Measurements from ENCODE around the gene FRAT2.
"Not testable (repeated sequence)": the region's sequence is repeated elsewhere in the genome, so short reads cannot be mapped to it uniquely, and the experiment has no call there.

FRAT2 gene

DNA sequence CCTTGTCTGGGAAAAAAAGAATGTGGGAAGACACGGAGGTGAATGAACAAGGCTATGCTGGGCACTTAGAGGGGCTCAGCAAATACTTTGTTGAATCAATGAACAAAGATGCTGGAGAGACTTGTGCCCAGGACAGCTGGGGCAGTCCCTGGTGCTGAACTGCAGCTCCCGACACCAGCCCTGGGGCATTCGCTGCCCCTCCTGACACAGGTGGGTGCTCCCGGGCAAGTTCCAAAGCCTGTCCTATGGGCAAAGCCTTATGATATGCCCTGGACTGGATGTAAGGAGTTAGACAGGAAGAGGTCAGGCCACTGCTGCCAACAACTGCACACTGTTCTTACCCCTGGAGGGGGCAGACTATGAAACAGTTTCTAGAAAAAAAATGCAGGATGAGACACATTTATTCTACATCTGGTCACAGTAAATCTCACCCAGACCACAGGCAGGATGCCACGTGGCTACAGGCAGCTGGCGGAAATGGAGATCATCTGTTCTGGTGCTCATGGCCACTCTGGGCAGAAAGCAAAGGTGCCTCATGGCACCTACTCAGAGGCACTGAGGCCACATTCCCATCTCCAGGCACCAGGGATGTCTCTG is 21.9 kb upstream of the FRAT2 start:
- DNase-seq (ENCODE audit: low read depth in 2 of 2), result no peak

DNA sequence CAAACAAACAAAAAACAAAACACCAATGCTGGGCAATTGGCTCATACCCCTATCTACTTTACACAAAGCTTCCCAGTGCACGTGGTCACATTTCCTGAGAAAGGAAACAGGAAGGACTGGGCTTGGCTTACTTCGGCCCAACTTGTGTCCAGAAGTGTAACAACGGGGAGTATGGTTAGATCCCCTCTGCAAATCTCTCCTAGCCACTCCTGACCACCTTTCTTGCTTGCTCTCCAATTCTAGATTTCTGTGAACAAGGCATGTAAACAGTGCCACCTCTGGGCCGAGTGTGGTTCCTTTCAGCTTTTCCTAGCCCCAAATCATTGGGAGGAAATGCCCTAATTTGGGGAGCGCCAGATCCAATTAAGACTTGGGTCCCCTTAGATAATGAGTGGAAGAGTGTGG is 21.0 kb upstream of the FRAT2 start:
- no peak for DNase-seq (ENCODE audit: low read depth in 2 of 2)

DNA sequence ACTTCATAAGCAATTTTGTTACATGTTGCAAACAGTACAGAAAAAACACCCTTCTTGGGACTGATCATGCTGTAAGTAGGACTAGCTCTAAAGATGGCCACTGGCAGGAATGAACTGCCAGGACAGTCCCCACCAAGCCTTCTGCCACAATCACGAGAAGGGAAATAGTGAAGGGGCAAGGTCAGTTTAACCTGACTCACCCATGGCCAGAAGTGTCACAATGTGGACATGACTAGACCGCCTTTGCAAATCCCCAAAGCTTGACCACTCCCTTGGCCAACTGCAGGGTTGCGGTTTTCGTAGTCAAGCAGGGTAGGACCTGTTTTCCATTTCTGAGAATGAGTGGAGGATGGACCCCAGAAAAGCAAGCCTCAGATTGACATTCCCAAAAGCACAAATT is 19.4 kb upstream of the FRAT2 start:
- no peak for DNase-seq (ENCODE audit: low read depth in 2 of 2)

DNA sequence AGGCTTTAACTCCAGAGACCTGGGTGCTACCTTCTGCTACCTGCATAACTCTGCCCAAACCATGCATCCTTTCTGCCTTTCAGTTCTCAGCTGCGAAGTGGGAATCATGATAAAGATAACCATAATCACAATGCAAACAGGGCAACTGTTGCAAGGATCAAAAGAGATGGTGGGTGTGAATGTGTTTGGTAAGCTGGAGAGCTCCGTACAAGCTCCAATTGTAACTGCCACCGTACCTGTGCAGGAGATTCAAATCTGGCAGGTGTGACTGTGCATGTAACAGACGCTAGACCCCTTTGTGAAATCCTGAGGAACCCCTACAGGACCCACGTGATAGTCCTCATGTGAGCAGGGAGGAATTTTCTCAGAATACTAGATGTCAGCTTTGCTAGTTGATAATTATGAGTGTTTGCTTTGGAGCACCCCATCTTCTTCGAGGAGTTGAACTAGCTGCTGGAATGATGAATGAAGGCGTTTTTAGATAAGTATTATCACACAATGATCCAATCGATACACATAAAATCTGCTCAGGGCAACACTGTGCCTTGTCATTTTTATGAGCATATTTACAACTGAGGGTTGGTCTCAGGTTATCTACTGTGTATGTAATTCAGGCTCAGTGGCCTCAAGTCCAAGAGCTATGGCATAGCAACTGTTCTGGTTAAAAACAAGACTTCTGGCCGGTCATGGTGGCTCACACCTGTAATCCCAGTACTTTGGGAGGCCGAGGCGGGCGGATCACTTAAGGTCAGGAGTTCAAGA is 15.4 kb upstream of the FRAT2 start:
- DNase-seq (ENCODE audit: low read depth in 2 of 2), result no peak

DNA sequence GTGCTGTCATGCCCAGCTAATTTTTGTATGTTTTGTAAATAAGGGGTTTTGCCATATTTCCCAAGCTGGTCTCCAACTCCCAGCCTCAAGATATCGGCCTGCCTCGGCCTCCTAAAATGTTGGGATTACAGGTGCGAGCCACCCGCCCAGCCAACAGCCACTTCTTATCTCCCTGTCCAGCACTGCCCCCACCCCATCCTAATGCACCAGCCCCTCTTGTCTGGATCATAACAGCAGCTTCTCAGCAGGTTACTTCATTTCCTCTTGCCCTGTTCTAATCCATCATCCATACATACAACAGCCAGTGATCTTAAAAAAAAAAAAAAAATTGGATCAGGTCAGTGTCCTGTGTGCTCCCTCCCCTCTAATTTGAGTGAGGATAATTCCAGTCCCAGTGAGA is 12.8 kb upstream of the FRAT2 start:
- DNase-seq (ENCODE audit: low read depth in 2 of 2), result no peak

DNA sequence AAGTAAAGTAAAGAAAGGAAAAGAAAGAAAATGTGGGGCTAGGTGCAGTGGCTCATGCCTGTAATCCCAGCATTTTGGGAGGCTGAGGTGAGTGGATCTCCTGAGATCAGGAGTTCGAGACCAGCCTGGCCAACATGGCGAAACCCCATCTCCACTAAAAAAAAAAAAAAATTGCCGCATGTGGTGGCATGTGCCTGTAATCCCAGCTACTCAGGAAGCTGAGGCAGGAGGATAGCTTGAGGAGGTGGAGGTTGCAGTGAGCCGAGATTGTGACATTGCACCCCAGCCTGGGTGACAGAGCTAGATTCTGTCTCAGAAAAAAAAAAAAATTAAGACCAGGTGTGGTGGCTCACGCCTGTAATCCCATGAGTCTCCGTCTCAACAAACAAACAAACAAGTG is 9.1 kb upstream of the FRAT2 start:
- DNase-seq (ENCODE audit: low read depth in 2 of 2), result not testable (repeated sequence)

DNA sequence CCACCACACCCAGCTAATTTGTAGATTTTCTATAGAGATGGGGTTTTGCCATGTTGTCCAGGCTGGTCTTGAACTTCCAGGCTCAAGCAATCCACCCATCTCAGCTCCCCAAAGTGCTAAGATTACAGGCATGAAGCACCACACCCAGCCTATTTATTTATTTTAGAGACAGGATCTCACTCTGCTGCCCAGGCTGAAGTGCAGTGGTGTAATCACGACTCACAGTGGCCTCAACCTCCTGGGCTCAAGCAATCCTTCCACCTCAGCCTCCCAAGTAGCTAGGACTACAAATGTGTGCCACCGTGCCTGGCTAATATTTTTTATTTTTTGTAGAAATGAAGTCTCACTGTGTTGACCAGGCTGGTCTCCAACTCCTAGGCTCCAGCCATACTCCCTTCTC is 6.9 kb upstream of the FRAT2 start:
- no peak for DNase-seq (ENCODE audit: low read depth in 2 of 2)

DNA sequence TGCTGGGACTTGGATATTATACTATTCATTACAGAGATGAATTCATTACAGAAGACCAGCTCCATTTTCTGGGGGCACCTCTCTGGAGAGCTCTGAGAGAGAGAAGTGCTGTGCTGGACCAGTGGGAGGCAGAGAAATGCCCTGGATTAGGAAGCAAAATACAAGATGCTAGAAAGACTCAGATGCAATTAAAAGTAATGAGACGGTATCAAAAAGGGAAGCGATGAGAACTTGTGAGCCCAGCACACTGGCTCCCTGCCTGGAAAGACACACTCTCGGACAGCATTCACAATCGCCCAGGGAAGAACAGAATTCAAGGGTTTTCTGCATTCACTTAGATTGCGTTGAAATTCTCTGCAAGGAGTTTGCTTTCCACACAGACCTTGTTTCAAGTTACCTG is 3.5 kb upstream of the FRAT2 start:
- no peak for DNase-seq (ENCODE audit: low read depth in 2 of 2)

DNA sequence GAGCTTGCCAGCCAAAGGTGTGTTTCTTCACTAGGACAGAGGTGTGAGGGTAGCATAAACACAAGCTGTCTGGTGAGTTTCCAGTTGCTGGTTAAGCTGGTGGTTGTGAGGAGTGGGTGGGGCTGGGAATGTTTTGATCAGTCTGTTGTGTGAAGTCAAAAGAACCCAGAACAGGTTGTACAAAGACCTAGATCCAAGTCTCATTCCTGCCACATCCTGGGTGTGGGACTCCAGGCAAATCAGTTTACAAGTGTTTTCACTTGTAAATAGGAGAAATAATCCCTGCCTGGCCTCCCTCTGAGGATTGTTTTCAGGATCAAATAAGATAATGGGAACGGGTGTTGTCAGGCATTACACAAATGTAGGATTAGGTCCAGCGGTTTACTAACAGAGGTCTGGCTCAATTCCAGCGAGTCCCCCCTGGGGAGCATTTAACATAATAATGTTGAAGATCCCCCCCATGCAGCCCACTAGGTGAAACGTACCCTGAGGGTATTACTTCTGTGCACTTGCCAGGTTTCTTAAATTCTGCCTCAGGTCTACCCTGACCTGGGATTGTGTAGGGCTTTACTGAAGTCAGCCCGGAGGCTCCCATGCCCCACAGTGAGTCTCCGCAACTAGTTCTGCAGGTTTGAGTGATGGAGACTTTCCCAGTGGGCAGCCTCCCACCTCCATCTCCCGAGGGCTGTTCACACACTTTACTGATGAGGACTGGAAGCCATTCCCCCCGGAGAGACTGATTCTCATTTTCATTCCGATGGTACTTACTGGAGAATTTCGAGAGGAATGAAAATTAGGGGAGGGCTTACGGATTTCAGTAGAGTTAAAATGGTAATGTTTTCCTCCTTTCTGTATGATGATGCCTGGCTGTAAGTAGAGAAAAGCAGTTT is 2.7 kb upstream of the FRAT2 start:
- no peak for DNase-seq (ENCODE audit: low read depth in 2 of 2)

DNA sequence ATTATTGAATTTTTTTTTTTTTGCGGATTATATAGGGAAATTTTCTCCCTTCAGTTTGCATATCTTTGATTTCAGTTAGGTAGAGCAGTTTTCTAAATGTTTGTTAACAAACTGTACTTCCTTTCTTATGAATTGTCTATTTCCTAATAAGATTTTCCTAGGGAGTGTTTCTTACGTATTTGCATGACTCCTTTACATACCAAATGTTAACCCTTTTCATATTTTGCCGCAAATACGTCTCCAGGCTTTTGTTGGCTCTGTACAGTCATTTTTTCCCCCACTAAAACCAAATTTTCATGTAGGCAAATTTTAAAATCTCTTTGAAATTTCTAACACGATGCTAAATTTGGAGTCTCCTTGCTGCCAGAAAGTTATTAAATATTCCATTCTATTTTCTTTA is 1.9 kb upstream of the FRAT2 start:
- DNase-seq (ENCODE audit: low read depth in 2 of 2), result no peak

DNA sequence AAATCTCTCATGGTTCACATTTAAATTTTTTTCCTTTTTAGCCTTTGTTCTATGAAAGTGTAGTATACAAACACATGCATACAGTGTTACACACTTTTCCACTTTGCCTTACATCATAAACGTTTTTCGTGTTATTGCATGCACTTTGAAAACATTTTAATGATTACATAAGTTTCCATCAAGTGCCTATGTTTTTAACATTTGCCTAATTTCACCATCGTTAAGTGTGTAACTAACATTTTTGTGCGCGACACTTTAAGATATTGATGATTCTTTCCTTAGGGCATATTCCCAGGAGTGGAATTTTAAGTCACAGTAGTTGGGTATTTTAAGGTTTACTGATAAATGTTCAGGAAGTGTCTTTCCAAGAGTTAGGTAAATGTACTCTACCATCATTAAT is 1.5 kb upstream of the FRAT2 start:
- no peak for DNase-seq (ENCODE audit: low read depth in 2 of 2)

DNA sequence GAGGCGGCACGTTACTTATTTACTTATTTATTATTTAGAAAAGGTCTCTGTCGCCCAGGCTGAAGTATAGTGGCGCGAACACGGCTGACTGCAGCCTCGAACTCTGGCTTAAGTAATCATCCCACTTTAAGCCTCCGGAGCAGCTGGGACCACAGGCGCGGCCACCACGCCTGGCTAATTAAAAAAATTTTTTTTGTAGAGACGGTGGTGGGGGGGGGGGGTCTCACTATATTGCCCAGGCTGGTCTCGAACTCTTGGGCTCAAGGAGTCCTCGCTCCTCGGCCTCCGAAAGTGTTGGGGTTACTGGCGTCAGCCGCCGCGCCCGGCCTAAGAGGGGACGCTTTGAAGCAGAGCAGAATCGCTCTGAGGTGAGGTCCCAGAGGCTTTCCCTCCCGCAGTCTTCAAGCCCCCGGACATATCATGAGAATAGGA is 675 bp upstream of the FRAT2 start:
- no peak for DNase-seq (ENCODE audit: low read depth in 2 of 2)

DNA sequence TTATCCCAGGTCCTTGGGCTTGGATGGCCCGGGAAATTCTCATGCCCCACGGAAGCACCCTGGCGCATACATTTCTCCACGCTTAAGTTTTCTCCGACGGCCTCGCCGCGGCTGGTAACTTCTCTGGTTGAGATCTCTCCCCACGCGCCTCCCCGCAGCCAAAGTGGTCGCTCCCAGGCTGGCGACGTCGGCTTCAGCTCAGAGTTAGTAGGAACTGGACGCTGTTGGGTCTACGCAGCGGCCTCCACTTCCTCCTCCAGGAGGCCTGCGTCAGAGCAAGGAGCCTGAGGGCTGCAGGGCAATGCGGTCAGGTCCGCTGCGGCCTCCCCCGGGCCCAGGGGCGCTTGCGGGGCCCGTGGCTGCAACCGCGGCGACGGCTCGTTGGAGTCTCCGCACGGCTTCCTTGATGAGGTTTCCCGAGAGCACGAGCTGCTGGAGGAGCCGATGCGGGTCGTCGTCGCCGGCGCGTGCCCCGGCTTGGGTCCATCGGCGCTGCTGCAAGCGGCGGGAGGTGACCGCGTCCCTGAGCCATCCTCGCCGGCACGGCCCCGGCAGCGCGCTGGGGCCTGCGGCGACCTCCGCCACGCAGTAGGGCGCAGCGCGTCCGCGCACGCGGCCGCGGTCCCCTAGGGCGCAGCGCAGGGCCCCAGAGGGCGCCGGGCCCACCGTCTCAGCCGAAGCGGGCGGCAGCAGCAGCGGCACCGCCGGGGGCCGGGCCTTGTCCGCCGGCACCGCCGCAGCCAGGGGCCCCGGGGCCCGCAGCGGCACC is 744 bp downstream of the FRAT2 start:
- DNase-seq (ENCODE audit: low read depth in 2 of 2), result no peak

DNA sequence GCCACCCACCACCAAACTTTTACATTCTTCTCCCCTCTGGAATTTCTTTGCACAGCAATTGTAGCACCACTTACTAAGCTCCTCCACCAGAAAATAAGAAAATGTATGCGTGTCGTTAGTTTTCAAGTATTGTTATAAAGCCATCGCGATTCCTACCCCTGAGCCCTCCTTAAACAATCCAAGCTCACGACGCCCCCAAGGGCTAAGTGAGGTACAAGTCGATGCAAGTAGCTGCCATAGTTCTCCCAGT is 1.3 kb downstream of the FRAT2 start:
- no peak for DNase-seq (ENCODE audit: low read depth in 2 of 2)

DNA sequence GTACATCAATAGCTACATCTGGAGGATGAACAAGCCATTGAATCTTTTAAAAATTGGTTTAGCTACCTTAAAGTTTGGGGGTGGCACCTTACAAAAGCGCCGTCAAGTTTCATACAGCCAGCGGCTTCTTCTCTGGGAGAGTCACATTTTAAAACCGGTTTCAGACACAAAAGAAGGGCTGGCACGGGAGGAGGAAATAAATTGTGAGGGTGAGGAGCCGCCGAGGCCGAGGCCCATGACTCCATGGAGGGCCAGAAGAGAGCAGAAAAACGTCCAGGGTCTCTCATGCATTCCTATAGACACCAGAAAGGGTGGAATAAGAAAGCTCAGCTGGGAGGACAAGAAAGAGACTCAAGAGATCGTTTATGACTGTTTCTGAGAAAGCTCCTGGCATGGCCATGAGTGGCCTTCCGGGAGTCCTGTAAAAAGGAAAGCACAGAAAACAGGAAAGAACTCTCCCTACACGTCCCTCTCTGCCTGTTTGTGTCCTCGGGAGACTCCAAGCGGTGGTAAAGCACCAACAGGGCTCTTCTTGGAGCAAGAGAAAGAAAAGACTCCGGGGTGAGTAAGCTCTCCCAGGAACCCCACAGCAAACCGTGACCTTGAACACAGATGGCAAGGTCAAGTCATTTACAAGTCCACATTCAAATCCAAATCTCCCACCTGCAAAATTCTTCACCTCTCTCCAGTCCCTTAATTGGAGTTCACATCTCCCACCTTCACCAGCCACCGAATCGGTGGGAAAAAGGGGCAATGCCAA is 1.8 kb downstream of the FRAT2 start:
- DNase-seq (ENCODE audit: low read depth in 2 of 2), result no peak

DNA sequence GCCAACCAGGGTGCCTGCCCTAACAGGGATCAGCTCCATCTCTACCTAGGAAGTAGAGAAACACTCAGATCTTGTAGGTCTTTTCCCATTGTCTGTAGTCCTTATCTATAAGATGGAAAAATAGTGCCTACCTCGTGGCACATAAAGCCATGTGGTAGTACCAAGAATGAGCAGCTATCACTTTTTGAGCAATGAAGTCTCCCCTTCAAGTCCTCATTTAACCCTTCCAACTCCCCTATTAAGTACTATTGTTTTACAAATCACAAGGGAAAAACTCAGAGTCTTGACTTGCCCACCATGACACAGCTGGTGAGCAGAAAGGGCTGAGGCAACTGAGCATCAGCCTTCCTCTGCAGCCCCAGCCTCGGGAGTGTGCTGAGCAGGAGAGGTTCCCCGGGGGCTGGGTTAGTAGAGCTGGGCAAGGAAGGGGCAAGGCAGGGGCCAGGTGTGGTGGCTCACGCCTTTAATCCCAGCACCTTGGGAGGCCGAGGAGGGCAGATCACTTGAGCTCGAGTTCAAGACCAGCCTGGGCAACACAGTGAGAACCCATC is 3.3 kb downstream of the FRAT2 start:
- DNase-seq (ENCODE audit: low read depth in 2 of 2), result no peak

DNA sequence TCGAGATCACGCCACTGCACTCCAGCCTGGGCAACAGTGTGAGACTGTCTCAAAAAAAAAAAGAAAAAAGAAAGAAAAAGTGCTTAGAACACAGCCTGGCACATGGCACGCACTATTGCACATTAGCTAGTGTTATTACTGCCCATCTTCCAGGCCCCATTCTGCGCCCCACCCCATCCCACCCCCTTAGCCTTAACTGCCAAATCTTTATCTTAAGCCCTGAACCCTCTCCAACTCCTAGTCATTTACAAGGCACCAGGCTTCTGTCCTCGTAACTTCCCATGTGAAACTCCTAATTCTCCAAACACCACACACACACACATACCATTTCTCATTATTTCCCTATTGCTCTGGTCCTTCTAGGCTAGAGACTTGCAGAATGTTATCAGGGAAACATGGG is 4.8 kb downstream of the FRAT2 start:
- no peak for DNase-seq (ENCODE audit: low read depth in 2 of 2)

DNA sequence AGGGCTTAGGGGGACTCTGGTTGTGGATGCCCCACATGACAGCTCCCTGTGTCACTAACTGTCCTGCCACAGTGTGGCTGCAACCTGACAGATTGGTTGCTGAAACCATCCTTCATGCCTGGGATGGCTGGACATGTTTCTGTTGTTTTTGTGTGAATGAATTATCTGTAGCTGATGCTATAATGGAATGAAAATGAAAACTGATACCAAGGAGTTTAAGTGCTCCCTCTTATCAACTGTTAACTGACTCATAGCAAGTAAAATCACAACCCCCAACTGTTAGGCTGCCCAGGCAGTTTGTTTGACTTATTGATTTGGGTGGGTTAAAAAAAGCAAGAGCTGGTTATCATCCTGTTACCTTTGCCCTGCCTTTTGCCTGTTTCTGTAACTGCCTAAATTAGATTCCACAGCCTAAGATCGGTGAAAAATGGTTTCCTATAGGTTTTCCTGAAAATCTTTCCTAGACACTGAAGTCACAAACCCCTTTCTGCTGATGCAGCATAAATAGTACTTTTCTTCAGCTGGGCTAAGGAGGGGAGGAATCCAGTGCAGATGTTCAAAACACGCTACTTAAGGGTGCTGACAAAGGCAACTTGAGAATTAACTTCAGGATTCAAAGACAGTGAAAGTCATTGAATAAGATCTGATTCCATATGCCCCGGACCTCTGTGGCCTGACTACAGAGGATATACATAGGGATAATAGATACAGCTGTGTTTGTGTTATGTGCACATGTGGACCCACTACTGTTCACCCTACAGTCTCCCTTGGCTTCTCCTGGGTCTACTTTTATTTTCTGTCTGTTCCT is 5.7 kb downstream of the FRAT2 start:
- no peak for DNase-seq (ENCODE audit: low read depth in 2 of 2)

DNA sequence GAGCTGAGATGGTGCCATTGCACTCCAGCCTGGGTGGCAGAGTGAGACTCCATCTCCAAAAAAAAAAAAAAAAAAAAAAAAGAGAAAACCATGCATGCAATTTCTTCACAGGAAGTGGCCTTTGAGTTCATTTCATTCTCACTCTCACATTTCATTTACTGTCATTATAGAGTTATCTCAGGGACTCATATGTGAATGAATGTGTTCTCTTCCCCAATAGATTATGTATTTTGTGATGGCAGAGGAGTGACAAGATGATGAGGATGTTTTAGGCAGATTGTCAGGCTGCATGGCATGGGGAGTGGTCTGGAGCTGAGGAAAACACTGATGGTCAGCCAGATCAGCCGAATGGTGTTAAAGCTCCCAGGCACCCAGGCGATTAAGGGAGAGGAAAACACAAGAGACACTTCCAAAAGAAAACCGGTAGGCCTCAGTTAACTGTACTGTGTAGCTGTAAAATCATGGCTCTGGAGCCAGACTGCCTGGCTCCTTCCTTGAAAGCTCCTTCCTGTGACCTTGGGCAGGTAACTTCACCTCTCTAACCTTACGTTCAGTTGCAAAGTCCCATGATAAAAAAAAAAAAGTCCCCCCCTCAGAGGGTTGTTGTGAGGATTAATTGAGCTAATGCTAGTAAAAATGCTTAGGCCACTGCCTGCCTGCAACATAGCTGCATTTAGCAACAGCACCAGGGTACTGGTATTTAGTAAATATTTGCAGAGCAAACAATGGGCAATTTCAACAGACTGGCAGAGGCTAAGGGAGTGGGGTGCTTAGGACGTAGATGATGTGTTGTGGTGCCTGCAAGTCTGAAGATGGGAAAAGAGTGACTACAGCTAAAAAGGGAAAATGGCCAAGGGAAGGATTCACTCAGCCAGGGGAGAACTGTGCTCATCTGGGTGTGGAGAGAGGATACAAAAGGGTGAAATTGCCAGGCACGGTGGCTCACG is 6.9 kb downstream of the FRAT2 start:
- no peak for DNase-seq (ENCODE audit: low read depth in 2 of 2)

Data from activated CD8-positive, alpha-beta memory T cell treated with anti-CD3 and anti-CD28 coated beads for 4 hours (primary cell).